ENCODE results near the gene SULT4A1. TPM values are rescaled to one million over a fixed set of nuclear protein-coding genes. Genes with fewer than 3 reads are reported as not detected.

Gene SULT4A1
- polyA plus RNA-seq, 1 of the 3 experiments (the other 2 are of a cell fraction) = 3.9 TPM

- no peak for TF ChIP-seq NRF1 (IDR thresholded peaks at IDR 0.05; ENCODE audit: low read depth, low read length)
- TF ChIP-seq FOSL2 (IDR thresholded peaks at IDR 0.05; ENCODE audit: borderline replicate concordance, low read depth) = peak; percentile 14; the same call in 1 of the 2 replicates
- TF ChIP-seq CTCF (IDR thresholded peaks at IDR 0.05) = peak; percentile 57
- peak; percentile 16; the same call in 1 of the 2 replicates for TF ChIP-seq SMC3 (IDR thresholded peaks at IDR 0.05; ENCODE audit: low read depth, low read length)
- no peak for TF ChIP-seq FOXJ3 (CRISPR knock-in tag; IDR thresholded peaks at IDR 0.05)
- no peak for TF ChIP-seq MXI1 (IDR thresholded peaks at IDR 0.05; ENCODE audit: low read depth, low read length)
- TF ChIP-seq RFX5 (IDR thresholded peaks at IDR 0.05; ENCODE audit: low read length) = no peak
- TF ChIP-seq RCOR1 (IDR thresholded peaks at IDR 0.05; ENCODE audit: low read length) = no peak
- TF ChIP-seq RAD21 (IDR thresholded peaks at IDR 0.05; ENCODE audit: low read length) = peak; percentile 48
- TF ChIP-seq EP300 (IDR thresholded peaks at IDR 0.05; ENCODE audit: borderline replicate concordance in 1 of 2, low read depth in 1 of 2, low read length in 1 of 2) = no peak
- no peak for TF ChIP-seq POLR2AphosphoS5 (IDR thresholded peaks at IDR 0.05; ENCODE audit: low read depth, low read length)
- TF ChIP-seq EZH2phosphoT487 (IDR thresholded peaks at IDR 0.05; ENCODE audit: borderline replicate concordance, low read depth) = no peak
- no peak for TF ChIP-seq NFIC (IDR thresholded peaks at IDR 0.05; ENCODE audit: borderline replicate concordance)
- H3K36me3 ChIP-seq (replicated peaks in 1 of 2; ENCODE audit: control insufficient read depth in 1 of 2, insufficient read depth in 2 of 2, low read length in 1 of 2) = no peaks in the 10 kb centered on the region
- no peak overlapping the region for H3K27ac ChIP-seq (ENCODE audit: low read depth in 2 of 2, low read length in 1 of 2)
- no peaks in the 10 kb centered on the region for H3K79me2 ChIP-seq (ENCODE audit: insufficient read depth)
- no peaks in the 10 kb centered on the region for H3F3A ChIP-seq (replicated peaks; ENCODE audit: insufficient read depth)
- H3K27me3 ChIP-seq (ENCODE audit: insufficient read depth) = no peaks in the 10 kb centered on the region; the same call in 1 of the 2 replicates
- H3K9me2 ChIP-seq = no peaks in the 10 kb centered on the region
- WGBS (ENCODE audit: low lambda C conversion rate) = 24% methylated on average over 4 of the region's 14 CpGs
- no peak overlapping the region for H3K9ac ChIP-seq
- no peaks in the 10 kb centered on the region for H3K4me1 ChIP-seq (ENCODE audit: control insufficient read depth in 1 of 2, insufficient read depth in 2 of 2, low read depth in 1 of 2, low read length in 1 of 2)
- DNase-seq = peak; percentile 74
- H3K4me2 ChIP-seq = no peak overlapping the region
- no peaks in the 10 kb centered on the region for H4K20me1 ChIP-seq (ENCODE audit: insufficient read depth)
- POLR2A ChIA-PET = no interaction called here
- no peaks in the 10 kb centered on the region for H3K9me3 ChIP-seq
- CTCF ChIA-PET = interaction anchor here (0.6 to 2.2 kb wide), 20 partner anchors 10 to 496 kb away, joined by 3 to 21 read pairs (median 3); partner anchors contain the start of gene SAMM50
- no peak overlapping the region for H2AFZ ChIP-seq (ENCODE audit: low read depth)
- H3K4me3 ChIP-seq (ENCODE audit: low read depth in 2 of 2, low read length in 1 of 2) = no peak overlapping the region; a peak in 1 of 4 replicates
Measured at GRCh38 chr22:43883012-43883661, 20.8 kb upstream of the SULT4A1 start.

DNA sequence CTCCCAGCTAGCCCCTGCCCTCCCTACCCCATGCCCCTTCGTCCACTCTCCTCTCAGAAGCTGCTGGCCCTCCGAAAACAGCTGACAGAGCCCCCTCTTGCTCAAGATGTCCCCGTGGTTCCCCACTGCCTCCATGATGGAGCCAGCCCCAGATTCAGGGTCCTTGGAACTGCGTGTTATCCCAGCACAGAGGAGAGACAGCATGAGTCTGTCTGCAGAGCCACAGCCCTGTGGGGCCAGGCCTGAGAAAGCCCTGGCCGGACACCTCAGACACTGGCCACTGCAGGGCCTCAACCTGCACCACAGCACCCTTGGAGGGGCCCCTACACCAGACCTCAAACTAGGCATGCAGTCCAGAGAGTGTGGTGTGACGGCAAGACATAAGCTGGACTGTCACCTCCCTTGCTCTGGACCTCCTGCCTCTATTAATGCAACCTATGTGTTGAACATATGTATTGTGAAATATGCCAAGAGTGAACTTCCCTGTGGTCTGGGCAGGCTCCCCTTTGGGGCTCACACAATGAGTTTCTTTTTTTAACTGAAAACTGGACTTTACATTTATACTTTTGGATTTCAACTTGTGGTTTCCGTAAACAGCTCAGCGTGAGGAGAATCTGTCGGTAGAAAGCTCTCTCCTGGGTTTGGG, 19.9 kb upstream of the SULT4A1 start:
- H3K27me3 ChIP-seq (ENCODE audit: insufficient read depth) = no peaks in the 10 kb centered on the region; the same call in 1 of the 2 replicates
- no peak overlapping the region for H2AFZ ChIP-seq (ENCODE audit: low read depth)
- no peak for DNase-seq
- no peak overlapping the region for H3K4me2 ChIP-seq
- H3K27ac ChIP-seq (ENCODE audit: low read depth in 2 of 2, low read length in 1 of 2) = no peak overlapping the region
- H3K9me3 ChIP-seq = no peaks in the 10 kb centered on the region
- no peaks in the 10 kb centered on the region for H3F3A ChIP-seq (replicated peaks; ENCODE audit: insufficient read depth)
- no peaks in the 10 kb centered on the region for H3K79me2 ChIP-seq (ENCODE audit: insufficient read depth)
- POLR2A ChIA-PET = no interaction called here
- 63% methylated on average over 6 of the region's 9 CpGs for WGBS (ENCODE audit: low lambda C conversion rate)
- H3K4me3 ChIP-seq (ENCODE audit: low read depth in 2 of 2, low read length in 1 of 2) = no peak overlapping the region
- no peaks in the 10 kb centered on the region for H3K4me1 ChIP-seq (ENCODE audit: control insufficient read depth in 1 of 2, insufficient read depth in 2 of 2, low read depth in 1 of 2, low read length in 1 of 2)
- no peaks in the 10 kb centered on the region for H3K36me3 ChIP-seq (replicated peaks in 1 of 2; ENCODE audit: control insufficient read depth in 1 of 2, insufficient read depth in 2 of 2, low read length in 1 of 2)
- no peaks in the 10 kb centered on the region for H3K9me2 ChIP-seq
- no peak overlapping the region for H3K9ac ChIP-seq
- CTCF ChIA-PET = interaction anchor here (0.6 to 2.2 kb wide), 16 partner anchors 11 to 495 kb away, joined by 3 to 21 read pairs (median 3); partner anchors contain the start of gene SAMM50
- no peaks in the 10 kb centered on the region for H4K20me1 ChIP-seq (ENCODE audit: insufficient read depth)
- TF ChIP-seq TAF1 (IDR thresholded peaks at IDR 0.05; ENCODE audit: borderline replicate concordance, low read depth, low read length) = no peak
- no peak for TF ChIP-seq RAD21 (IDR thresholded peaks at IDR 0.05; ENCODE audit: low read length)
- no peak for TF ChIP-seq FOSL2 (IDR thresholded peaks at IDR 0.05; ENCODE audit: borderline replicate concordance, low read depth)
- TF ChIP-seq ELF1 (IDR thresholded peaks at IDR 0.05) = no peak
- no peak for TF ChIP-seq USF1 (IDR thresholded peaks at IDR 0.05; ENCODE audit: borderline replicate concordance, low read depth)
- TF ChIP-seq FOXM1 (IDR thresholded peaks at IDR 0.05; ENCODE audit: low read depth) = no peak
- no peak for TF ChIP-seq TEAD4 (IDR thresholded peaks at IDR 0.05; ENCODE audit: borderline replicate concordance, insufficient read depth)
- TF ChIP-seq, protein P1, sequence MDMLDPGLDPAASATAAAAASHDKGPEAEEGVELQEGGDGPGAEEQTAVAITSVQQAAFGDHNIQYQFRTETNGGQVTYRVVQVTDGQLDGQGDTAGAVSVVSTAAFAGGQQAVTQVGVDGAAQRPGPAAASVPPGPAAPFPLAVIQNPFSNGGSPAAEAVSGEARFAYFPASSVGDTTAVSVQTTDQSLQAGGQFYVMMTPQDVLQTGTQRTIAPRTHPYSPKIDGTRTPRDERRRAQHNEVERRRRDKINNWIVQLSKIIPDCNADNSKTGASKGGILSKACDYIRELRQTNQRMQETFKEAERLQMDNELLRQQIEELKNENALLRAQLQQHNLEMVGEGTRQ (IDR thresholded peaks at IDR 0.05; ENCODE audit: borderline replicate concordance, low read depth, low read length) = no peak

Data from SK-N-SH (cell line).